HG02885 (cell line): Measurements from ENCODE around the gene IMPACT.

Experiments
- ATAC-seq: cut with Tn5 transposase; IDR thresholded peaks from one replicate; pipeline ENCODE4 v1.9.1; 2021; ENCODE audit warnings: mild to moderate bottlenecking; ENCODE audit not compliant: unreplicated experiment, poor library complexity

Gene IMPACT, protein sequence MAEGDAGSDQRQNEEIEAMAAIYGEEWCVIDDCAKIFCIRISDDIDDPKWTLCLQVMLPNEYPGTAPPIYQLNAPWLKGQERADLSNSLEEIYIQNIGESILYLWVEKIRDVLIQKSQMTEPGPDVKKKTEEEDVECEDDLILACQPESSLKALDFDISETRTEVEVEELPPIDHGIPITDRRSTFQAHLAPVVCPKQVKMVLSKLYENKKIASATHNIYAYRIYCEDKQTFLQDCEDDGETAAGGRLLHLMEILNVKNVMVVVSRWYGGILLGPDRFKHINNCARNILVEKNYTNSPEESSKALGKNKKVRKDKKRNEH

GRCh38 chr18:24426398-24427294 lies at the start of gene IMPACT:
TSS of gene IMPACT (plus strand) at chr18:24426670. CDS start at chr18:24426757, 87 bp downstream.
- peak; percentile 90 for ATAC-seq

DNA sequence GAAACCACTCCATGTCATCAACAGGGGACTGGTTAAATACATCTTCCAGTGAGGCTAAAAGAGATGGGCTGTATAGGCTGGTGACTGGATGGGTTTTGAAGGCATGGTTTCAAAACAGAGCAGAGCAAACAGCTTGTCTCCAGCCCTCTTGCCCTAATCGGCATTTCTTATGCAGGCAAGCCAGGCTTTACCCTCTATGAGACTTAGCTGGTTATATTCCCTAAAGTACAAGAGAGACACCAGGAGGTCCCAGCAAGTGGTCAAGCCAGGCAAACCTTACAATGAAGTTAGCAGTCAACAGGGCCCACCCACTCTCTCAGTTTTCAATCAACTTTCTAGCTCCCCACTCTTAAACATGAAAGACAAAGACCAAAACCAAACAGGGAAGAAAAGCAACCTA lies 47.9 kb upstream of the IMPACT start:
- ATAC-seq, result no peak

DNA sequence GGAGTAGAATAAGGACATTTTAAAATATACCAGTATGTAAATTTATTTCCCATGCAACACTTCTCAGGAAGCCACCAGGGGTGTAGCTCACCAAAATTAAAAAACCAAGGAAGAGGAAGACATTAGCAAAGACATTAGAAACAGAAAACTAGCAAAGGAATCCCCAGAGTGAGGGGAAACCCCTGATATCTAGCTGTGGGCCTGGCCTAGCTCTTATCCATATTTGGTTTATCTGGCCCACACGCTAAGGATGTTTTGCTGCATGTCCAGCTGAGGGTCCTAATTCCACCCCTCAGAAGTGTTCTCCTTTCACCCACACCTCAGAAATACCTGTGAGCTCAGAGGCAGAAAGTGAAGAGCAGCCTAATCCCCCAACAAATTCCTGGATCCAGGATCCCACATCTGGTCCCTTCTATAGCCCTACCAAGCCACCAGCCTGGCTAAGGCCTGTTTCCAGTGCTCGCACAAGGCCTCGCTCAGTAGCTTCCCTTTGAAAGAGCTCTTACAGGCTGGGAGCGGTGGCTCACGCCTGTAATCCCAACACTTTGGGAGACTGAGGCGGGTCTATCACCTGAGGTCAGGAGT lies 46.2 kb upstream of the IMPACT start:
- ATAC-seq, result no peak

- ATAC-seq, result no peak
These were observed 45.3 kb upstream of the IMPACT start for GRCh38 chr18:24381126-24381525.

- no peak for ATAC-seq
These were observed 39.8 kb upstream of the IMPACT start for GRCh38 chr18:24386681-24387080.

- no peak for ATAC-seq
These were observed 37.5 kb upstream of the IMPACT start for GRCh38 chr18:24388957-24389356.

GRCh38 chr18:24395049-24395795 lies 31.2 kb upstream of the IMPACT start:
- ATAC-seq, result no peak

GRCh38 chr18:24396082-24396633 lies 30.3 kb upstream of the IMPACT start:
- no peak for ATAC-seq

DNA sequence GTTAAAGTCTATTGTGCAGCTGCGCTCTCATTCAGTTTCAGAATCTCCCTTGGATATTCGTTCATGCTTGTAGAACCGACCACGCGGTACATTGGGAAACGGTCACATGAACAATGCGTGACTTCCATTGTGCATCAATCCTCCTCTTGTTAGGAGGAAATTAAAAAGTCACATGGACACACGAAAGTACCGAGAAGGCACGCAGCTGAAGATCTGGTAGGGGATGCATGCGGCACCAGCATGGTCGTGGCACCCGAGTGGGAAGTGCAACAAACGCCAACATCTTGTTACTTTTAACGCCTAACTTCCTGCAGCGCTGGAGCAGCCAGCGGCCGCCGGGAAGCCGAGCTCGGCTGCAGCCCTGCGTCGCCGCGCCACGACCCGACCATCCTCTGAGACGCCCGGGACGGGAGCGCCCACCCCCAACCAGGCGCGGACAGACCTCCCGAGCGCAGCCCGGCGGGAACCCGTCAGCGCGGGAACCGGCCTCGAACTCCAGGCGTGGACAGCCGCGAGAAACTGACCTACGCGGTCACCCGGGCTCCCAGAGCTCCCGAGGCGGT lies 29.3 kb upstream of the IMPACT start:
- peak; percentile 20 for ATAC-seq

DNA sequence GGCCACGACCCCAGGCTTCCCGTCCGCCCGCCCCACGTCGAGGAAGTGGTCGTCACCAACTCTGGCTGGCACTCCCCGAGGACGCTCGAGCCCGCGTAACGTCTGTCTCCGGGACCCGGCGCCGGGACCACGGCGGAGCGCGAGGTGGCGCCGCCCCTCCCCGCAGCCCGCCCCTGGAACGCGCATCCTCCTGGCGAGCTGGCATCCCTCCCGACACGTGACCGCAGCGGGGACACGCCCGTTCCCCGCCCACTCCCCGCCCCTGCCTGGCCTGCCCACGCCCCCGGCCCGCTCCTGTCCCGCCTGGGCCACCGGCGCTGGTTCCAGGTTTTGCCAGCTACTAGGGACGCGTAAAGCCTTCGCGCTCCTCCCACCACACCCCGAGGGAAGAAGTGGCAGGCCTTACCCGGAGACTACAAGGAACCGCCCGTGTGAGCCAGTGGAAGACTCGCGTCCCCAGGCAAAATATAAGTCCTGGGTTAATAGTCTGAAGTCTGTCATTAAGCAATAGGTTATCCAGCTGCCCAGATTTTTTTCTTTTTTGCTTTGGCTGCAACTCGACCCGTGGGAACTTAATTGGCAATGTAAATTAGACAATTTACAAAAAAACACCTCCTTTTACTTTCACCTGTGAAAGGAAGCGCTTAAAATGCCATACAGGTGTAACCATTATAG lies 28.6 kb upstream of the IMPACT start, which contains the start of gene OSBPL1A:
OSBPL1A (minus strand) TSS at position 131 of the 675 bp plus-strand sequence. CDS start 20,291 bp downstream, outside the sequence.
- ATAC-seq, result peak; percentile 54

DNA sequence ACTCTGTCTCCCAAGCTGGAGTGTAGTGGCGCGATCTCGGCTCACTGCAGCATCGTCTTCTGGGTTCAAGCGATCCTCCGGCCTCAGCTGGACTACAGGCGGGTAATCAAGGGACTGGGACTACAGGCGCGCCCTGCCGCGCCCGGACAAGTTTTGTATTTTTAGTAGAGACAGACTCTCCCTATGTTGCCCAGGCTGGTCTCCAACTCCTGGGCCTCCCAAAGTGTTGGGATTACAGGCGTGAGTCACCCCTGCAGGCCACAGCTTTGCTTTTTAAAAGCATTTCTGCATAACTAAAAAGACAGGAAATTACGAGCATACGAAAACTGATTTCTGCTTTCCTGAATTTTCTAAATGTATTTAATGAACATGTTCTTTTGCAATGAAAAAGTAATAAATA lies 27.9 kb upstream of the IMPACT start:
- no peak for ATAC-seq

DNA sequence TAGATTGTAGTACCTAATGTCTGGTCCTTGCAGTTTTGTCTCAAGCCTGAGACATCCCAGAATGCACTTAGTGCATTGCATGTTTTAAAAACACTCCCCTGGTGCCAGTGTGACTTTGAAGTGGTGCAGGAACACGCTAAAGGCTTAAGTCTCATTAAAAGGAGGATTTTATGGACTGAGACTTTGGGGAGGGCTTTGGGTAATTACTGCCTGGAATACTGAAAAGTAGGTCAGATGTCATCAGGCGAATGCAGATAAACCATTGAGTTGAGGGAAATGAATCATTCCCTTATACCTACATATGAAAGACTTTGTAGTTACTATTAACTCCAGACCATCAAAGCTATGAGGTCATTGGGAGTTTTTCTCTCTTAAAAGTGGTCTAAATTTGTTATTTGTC lies 25.9 kb upstream of the IMPACT start:
- no peak for ATAC-seq

- ATAC-seq, result no peak
These were observed 24.2 kb upstream of the IMPACT start for GRCh38 chr18:24402209-24402785.

- ATAC-seq, result no peak
These were observed 23.4 kb upstream of the IMPACT start for GRCh38 chr18:24403076-24403475.

DNA sequence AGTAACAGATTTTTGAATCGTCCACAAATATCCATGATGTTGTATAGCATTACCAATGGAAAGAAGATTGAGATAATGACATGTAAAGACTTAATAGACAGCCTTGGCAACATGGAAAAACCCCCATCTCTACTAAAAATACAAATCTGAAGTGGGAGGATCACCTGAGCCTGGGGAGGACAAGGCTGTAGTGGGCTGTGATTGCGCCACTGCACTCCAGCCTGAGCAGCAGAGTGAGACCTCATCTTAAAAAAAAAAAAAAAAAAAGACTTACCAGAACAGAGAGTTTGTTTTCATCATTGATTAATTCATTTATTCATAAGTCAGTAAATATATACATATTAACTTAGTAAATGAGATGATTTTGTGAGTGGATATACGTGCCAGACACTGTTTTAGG lies 21.9 kb upstream of the IMPACT start:
- ATAC-seq, result no peak

DNA sequence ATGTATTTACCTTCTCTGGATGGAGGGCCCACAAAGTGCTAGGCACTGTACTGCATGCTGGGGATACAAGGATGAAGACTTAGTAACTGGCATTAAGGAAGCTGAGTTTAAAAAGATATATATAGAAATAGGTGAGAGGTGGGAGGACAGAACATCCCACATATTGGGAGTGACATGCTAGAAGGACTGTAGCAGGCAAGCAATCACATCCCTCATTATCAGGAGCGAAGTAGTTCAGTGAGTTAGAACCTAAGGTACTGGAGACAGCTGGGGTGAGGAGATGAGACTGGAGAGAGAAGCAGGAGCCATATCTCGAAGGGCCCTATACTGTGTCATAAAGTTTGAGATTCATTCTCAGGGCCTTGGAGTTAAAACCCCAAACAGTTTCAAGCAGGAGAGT lies 18.0 kb upstream of the IMPACT start:
- no peak for ATAC-seq

DNA sequence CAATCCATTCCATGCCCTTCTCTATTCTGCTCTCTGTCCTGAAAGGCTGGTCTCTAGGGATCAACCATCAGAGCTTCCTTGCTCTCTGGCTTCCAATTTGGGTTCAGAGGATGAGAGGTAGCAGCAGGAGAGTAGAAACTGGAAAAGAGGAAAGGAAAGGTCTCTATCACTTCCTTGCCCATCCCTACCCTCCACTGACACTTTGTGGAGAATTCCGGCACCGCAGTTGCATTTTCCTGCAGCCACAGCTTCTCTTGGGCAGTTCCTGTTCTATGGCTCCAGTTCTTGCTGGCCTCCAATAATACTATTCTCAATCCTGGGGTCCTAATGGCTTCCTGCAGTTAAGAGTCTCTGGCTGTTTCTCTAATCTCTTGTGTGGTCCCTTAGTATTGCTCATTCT lies 13.3 kb upstream of the IMPACT start:
- no peak for ATAC-seq

DNA sequence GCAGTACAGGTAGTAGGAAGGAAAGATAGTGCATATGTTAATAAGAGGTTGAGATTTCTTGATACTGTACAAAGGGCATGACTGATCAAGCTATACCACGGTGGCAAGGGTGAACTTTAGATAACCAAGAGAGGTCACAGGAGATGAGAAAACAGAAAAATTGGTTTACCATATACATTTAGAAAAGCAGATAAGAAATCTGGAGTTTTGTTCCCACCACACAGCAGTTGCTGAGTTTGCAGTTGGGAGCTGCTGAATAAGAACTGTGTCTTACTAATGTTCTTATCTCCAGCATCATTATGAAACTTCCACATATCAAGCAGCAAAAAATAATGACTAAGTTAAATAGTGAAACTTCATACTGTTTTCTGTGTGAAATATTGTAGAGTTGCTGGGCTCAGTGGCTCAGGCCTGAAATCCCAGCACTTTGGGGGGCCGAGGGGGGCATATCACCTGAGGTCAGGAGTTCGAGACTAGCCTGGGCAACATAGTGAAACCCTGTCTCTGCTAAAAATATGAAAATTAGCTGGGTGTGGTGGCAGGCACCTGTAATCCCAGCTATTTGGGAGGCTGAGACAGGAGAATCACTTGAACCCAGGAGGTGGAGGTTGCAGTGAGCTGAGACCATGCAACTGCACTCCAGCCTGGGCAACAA lies 12.0 kb upstream of the IMPACT start:
- peak; percentile 50 for ATAC-seq
